GM18502 (cell line): Measurements from ENCODE around the gene IFNG.
"Not testable (repeated sequence)": the region's sequence is repeated elsewhere in the genome, so short reads cannot be mapped to it uniquely, and the experiment has no call there.

Experiments used
- ATAC-seq: cut with Tn5 transposase; IDR thresholded peaks from one replicate; pipeline ENCODE4 v1.9.1; 2021; ENCODE audit warnings: mild to moderate bottlenecking; ENCODE audit not compliant: unreplicated experiment, poor library complexity

IFNG gene

DNA sequence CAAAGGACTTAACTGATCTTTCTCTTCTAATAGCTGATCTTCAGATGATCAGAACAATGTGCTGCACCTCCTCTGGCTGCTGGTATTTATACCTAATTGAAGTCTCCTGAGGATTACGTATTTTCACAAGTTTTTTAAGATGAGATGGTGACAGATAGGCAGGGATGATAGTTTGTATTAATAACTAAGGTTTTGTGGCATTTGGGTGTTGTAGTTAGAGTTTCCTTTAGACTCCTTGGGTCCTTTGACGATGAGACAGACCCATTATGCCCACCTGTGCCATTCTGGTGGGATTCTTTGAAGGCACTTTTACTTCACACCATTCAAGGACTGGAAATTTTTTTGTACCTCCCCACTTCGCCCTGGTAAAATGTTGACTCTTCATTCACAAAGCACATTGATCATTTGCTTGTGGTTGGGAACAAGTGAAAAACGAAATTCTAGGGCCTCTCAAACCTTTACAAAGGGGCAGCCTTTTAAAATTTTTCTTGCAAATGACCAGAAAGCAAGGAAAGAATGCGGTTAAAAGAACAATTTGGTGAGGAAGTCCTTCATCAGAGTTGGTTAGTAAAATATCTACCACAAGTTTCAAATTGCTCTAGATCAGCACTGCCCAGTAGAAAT is at the start of gene IFNG:
IFNG (minus strand) TSS at position 60 of the 624 bp plus-strand sequence. CDS start 125 bp downstream, outside the sequence.
- ATAC-seq, result peak; percentile 46

DNA sequence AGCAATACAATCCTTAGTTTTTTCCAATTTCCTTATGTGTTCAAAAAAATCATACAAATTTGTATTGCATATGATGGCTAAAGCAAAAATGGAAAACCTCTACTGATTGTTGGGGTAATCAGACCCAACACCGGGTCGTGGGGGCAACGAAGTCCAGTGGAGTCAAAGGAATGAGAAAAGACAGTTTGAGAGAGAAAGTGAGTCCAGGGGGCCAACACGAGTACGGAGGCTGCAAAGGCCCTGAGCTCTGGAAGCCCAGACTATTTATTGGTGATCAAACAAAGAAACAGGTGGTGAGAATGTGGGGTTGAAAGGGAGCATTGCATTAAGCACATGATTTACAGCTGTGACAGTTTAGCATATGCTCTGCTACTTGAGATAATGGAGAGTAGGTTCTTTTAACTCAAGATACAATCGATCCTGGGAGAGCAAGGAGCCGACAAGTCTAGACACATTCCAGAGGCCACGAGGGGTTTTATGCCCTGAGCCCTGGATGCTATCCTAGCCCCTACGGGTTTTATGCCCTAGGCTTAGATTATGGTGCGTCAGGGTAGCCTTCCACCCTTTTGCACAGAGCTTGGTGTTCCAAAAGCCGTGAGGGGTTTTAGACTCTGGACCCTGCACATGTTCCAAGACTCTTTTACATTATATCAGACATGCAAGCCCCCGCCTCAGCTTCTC is 49.6 kb upstream of the IFNG start:
- not testable (repeated sequence) for ATAC-seq

DNA sequence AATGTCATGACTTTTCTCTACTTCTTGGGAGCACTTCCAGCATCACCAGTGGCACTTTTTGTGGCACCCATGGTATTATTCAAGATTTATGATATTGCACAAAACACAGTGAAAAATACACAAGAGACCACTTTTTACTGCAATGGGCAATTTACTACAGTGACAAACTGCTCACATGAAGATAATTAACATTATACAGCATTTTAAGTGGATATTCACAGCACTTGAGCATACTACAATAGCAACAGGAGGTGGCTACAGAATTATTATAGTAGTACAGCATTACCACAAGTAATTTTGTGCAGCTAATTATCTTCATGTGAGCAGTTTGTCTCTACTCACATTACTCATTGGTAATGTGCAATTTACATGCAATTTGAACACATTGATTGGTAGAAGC is 47.7 kb upstream of the IFNG start:
- ATAC-seq, result no peak

DNA sequence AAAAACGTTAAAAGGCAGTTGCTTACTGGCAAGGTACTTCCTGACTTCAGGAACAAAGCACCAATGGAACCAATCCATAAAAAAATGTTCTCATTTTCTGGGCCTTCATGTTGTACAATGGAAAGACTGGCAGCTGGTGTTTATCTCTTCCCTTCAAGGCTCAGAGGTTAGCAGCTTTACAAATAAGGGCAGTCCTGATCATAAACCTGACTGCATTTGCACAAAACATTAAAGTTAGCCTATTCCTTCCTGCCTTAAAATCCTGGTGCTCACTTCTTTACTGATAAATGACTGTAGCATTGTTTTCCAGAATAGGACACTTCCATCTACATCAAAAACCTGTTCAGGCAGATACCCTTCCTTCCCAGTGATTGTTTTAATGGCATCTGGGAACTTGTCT is 46.9 kb upstream of the IFNG start:
- no peak for ATAC-seq

DNA sequence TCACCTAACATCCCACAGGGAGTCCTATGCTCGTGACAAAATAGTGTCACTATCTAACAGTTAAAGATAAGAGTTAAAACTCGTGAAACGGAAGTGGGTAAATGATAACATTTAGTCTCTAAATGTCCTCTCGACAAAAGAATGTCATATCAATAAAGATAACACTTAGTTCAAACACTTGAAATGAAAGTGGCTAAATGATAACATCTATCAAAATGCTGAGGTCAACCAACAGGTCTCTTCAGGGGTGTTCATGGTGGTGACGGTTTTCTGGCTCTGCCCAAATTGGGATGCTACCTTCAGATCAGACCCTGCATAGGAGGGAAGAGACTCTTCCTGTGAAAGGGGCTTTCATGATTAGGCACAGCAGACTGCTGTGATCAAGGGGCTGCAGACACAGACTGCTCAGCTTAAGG is 43.9 kb upstream of the IFNG start:
- ATAC-seq, result no peak

DNA sequence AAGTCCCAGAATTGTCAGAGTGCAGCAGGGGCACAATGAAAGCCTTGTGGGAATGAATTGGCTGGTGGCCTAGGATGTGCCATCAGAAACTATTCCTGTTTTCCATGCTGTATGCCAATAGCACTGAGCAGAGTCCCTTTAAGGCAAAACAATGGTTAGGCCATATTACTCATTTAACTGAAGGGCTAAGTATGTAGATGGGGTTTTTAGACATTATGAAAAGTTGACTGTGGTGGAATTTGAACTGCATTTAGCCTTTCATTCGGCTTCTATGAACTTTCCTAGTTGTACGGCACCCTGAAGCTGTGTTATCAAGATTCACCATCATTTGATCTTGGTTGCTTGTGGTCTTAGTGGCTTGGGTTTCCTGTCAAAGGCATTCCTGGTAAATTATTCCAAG is 41.3 kb upstream of the IFNG start:
- ATAC-seq, result no peak

DNA sequence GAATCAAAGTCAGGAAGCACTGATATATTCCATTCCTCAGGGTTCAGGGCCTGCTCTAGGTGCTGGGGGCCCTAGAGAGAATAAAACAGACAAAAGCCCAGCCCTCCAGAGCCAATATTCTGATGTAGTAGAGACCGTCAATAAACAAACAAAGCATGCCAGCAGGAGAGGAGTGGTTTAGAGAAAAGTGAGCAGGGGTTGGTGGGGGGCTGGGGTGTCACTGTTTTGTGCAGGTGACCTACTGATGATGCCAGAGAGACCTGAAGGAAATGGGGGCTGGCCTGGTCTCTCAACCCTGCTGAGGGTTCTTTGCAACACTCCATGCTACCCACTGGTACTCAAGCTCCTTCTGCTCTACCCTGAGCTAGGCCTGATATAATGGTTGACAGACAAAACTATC is 39.6 kb upstream of the IFNG start:
- ATAC-seq, result no peak

DNA sequence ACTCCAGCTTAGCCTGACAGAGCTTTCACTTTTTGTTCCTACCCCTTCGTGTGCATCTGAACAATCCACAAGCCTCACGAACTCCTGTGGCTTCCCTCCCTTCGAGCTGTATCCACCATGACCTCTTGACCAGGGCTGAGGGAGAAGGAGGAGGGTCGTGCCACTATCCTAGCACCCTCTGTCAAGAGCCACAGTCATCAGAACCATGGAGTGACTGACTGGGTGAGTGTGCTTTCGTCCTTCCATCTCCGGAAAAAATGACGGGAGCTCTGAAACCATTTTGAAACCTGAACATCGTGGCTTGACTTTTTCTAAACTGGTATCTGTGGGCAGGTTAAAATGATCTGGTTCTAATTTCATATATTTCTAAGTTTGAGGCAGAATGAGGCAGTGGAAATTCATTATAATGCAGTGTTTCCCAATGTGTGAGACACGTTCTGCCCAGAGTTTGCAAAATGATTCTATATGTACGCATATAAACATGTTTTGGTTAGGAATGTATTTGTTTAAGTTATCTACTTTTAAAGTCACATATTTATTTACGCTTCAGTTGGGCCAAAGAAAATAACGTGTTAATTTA is 39.1 kb upstream of the IFNG start:
- ATAC-seq, result no peak

DNA sequence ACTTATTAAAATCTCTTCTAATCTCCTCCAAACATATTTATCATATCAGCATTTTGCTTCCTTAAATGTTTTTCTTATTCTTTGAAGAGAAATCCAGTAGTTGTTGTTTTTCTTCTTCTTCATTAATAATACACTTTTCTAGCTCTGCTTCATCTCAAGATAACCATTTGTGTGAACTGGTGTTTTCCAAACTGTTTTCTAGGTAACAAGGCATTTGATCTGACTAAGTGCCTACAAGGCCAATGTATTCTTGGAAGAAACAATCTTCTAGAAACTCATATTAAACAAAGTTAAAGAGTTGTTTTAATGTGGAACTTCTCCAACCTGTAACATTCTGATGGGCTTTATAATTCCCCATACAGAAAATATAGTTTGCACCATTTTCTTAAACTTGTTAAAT is 30.8 kb upstream of the IFNG start:
- ATAC-seq, result no peak

DNA sequence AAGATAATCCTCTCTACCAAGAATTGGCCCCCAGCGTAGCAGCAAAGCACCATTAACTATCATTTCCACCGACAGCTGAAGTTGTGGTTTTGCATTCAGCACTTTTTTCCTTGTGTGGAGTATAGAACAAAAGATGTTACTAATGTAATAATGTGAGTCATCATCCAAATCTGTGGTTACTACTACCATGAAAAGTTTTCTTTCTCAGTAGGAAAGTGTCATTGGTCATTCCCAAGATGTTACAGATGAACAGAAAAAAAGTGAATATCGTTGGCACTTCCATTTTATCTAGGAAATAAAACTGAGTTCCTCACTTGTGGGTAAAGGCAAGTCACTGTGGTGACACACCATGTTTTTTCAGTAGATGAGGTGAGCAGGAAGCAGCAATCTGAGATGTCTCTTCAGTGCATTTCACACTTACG is 30.3 kb upstream of the IFNG start:
- no peak for ATAC-seq

DNA sequence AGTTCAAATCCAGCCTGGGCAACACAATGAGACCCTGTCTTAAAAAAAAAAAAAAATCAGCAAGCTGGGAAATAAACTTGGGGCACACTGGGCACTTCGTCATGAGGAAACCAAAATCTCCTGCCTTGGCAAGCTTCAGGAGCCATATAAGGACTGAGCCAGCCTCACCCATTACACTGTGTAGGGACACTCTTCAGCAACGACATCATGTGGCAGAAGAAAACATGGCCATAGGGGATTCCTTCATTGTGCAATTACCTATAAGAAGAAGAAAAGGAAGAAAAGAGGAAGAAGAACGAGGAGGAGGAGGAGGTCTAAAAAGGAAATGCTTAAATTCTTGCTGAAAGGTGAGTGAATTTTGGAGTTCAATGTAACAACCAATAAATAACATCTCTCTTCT is 26.1 kb upstream of the IFNG start:
- no peak for ATAC-seq

DNA sequence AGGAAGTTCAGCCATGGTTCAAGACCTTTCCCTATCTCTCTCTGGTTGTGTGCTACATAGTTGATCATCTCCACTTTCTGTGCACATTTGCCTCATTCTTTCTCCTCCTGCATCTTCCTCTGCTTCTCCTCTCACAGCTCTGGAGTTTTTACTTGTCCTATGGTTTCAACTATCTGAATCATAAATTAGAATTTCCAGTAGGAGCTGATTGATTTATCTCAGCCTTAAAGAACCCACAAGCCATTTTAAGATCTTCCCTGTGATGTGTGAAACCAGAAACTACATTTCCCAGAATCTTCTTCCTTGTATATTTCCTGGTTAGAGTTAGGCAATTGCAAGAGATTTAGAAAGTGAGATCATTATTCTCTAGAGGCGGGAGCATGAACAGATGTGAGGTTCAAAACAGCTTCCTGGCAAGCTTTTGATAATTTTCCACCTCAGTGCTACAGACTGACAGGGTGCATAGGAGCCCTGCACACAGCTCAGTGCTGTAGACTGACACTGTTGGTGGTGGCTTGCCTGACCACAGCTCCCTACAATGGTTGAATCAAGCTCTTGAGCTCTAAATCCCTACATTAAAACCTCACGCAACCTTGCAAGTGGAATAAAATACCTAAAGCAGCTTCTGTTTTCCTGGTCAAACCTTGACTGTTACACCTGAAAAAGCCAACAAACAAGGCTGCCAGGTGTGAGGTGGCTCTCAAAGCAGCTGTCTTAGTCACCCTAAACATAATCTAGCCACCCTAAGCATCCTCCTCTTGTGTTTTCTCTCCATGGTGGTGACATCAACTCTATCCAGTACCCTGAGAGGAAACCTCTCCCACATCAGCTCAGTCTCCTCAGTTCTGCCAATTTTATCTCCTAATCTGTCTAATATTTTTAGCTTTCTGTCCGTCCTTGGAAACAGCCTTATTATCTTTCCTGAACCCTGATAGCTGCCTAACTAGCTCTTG is 21.5 kb upstream of the IFNG start:
- peak; percentile 65 for ATAC-seq

DNA sequence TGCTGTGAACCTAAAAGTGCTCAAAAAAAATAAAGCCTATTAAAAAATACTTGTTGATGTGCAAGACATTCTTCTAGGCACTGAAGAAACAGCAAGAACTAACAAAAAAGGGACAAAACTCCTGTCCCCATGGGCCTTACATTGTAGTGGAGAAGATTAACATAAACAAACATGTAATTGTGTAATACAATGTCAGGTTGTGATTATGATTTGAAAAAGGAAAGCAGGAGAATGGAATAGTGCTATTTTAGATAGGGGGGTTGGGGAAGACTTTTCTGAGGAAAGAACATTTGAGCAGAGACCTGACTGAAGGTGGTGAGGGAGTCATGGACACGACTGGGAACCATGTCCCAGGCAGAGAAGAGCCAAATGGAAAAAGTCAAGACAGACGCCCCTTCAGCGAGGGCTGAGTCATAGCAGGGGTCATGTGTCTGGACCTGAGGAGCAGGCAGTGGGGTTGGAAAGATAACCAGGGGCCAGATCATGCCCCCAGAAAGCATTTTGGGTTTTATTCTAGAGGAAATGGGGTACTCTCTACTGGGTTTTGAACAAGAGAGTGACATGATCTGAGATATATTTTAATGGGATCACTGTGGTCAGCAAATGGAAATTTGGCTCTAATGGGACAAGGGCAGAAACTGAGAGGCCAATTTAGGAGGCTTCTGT is 19.4 kb upstream of the IFNG start:
- no peak for ATAC-seq

DNA sequence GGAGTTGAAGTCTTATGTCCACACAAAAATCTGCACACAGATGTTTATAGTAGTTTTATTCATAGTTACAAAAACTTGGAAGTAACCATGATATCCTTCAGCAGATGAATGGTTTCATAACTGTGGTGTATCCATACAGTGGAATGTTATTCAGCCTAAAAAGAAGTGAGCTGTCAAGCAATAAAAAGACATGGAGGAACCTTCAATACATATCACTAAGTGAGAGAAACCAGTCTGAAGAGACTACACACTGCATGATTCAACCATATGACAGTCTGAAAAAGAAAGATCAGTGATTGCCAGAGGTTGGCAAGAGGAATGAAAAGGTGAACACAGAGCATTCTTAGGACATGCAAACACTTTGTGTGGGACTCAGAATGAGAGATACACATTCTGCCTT is 18.6 kb upstream of the IFNG start:
- no peak for ATAC-seq

DNA sequence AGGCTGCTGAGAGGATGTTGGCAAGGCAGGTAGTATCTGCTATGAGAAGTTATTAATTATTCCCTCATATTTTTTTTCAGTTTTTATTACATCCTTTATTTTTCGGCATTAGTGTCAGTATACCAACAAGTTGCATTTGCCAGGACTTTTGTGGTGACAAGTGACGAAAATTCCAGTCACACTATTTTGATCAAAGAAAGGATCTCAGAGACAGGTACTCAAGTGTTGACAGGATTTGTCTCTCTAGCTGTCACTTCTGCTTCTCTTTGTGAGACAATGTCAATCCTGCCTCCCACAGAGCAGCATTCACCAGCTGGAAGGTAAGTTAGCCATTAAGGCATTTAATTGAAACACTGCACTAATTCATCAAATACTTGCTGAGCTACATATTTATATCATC is 18.0 kb upstream of the IFNG start:
- ATAC-seq, result no peak

DNA sequence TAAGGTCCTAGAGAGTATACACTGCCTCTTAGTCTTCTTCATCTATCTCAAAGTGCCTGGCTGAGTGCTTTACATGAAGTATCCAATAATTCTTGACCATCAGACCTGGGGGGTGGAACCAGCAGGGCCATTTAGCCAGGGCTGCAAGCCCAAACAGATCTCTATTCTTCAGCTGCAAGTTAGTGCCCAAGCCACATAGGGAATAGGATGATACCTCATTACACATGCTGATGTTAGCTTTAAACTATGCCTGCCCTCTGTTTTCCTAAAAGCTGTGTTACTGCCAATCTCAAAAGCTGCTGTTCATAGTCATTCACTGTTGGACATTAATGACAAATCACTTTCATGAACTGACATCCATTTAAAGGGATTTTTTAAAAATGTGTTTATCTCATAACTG is 16.7 kb upstream of the IFNG start:
- ATAC-seq, result no peak

DNA sequence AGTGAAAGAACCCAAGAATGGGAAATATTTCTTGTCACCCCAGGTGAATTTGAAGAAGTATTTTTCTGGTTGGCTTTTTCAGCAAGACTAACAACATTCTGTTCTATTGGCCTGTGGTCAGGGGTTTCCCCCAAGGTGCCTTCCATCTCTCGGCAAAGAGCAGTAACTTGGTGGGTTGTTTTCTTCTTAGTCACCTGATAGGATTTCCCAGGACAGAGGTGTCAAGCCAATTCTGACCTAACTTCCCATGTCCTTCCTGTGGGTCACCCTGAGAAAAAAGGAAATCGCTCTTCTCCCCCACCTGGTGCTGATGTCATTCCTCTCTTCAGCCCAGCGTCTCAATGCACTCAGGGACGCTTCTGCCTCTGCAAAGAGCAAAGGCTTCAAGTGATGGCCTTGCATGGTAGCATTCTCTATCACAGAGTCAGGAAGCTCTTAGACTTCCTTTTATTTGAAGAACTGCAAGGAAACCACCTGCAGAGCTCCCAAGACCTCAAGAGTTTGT is 16.1 kb upstream of the IFNG start:
- ATAC-seq, result peak; percentile 96

DNA sequence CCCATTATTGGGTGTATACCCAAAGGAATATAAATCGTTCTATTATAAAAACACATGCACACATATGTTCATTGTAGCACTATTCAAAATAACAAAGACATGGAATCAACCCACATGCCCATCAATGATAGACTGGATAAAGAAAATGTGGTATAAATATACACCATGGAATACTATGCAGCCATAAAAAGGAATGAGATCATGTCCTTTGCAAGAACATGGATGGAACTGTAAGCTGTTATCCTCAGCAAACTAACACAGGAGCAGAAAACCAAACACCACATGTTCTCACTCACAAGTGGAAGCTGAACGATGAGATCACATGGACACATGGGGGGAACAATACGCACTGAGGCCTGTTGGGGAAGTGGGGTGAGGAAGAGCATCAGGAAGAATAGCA is 15.2 kb upstream of the IFNG start:
- not testable (repeated sequence) for ATAC-seq

DNA sequence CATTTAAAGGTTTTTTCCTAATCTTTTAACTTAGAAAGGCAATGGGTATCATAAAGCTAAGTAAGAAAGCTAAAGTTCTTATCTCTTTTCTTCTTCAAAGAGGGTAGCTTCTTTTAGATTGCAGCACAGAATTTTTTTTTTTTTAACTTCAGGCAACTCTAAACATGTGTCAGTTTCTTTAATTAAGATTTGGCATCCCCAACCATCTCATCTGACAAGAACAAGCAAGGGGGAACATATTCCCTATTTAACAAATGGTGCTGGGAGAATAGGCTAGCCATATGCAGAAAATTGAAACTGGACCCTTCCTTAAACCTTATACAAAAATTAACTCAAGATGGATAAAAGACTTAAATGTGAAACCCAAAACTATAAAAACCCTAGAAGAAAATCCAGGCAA is 14.3 kb upstream of the IFNG start:
- ATAC-seq, result no peak

DNA sequence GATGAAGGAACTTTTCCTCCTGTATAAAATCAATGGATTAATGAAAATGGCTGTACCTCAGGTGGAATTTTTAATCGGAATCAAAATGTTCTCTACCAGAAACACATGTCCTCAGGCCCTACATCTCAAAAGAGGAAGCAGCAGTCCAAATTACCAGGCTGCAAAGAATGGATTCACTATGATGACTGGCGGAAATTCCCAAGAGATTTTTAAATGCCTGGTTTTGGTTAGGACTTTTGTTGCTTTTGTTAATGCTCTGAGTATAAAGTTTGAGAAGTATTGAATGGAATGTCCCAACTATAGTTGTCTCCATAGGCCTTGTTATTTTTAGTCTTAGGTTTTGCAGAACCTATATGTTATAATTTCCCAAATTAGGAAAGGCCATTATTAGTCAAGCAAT is 11.2 kb upstream of the IFNG start:
- no peak for ATAC-seq
